ENCODE data around the gene GZF1. TPM values are rescaled to one million over a fixed set of nuclear protein-coding genes. Genes with fewer than 3 reads are reported as not detected.

The GZF1 gene
- total RNA-seq, 1 donor from 2014 or later = 16.6 TPM

GRCh38 chr20:23366384-23366783 is 4.4 kb downstream of the GZF1 start:
- FAIRE-seq = no peak

DNA sequence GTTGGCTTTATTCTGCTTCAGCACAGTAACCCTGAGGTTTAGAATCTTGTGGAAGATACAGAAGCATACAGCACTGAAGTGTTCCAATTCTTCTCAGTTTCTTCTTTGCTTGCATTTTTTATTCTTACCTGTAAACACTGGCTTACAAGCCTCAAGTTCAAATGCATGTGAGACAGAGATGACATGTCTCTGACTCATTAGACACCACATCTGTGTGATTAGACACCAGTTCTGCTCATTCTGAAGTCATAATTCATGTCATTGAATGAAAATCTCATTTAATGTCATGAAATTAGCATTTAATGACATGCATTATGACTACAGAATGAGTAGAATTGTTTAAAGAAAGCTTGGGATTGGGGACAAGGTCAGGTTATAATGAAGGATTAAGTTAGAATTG is 5.8 kb downstream of the GZF1 start:
- Histone ChIP-seq H3K36me3 (ENCODE audit: control insufficient read depth, insufficient read depth, low read length) (peaks cover 21% of the 10 kb centered on the region), H3K4me3 (ENCODE audit: low read depth, low read length) (no peak overlapping the region), H3K27me3 (ENCODE audit: control insufficient read depth, insufficient read depth, low read length) (no peaks in the 10 kb centered on the region)
- FAIRE-seq (no peak), DNase-seq (ENCODE audit: low read depth) (peak; percentile 91)
- TF ChIP-seq, protein P1, sequence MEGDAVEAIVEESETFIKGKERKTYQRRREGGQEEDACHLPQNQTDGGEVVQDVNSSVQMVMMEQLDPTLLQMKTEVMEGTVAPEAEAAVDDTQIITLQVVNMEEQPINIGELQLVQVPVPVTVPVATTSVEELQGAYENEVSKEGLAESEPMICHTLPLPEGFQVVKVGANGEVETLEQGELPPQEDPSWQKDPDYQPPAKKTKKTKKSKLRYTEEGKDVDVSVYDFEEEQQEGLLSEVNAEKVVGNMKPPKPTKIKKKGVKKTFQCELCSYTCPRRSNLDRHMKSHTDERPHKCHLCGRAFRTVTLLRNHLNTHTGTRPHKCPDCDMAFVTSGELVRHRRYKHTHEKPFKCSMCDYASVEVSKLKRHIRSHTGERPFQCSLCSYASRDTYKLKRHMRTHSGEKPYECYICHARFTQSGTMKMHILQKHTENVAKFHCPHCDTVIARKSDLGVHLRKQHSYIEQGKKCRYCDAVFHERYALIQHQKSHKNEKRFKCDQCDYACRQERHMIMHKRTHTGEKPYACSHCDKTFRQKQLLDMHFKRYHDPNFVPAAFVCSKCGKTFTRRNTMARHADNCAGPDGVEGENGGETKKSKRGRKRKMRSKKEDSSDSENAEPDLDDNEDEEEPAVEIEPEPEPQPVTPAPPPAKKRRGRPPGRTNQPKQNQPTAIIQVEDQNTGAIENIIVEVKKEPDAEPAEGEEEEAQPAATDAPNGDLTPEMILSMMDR (IDR thresholded peaks at IDR 0.05; ENCODE audit: insufficient read depth, low read length, severe bottlenecking) = no peak

More at GRCh38 chr20:23366384-23366783, 4.4 kb downstream of the GZF1 start:
- peaks cover 17% of the 10 kb centered on the region for H3K36me3 ChIP-seq (ENCODE audit: control insufficient read depth, insufficient read depth, low read length)
- DNase-seq (ENCODE audit: low read depth) = peak; percentile 76
- no peaks in the 10 kb centered on the region for H3K27me3 ChIP-seq (ENCODE audit: control insufficient read depth, insufficient read depth, low read length)
- TF ChIP-seq, protein P1 (IDR thresholded peaks at IDR 0.05; ENCODE audit: insufficient read depth, low read length, severe bottlenecking) = no peak
- H3K4me3 ChIP-seq (ENCODE audit: low read depth, low read length) = no peak overlapping the region

- no peak for DNase-seq (ENCODE audit: low read depth)
- TF ChIP-seq, protein P1 (IDR thresholded peaks at IDR 0.05; ENCODE audit: insufficient read depth, low read length, severe bottlenecking) = no peak
- H3K36me3 ChIP-seq (ENCODE audit: control insufficient read depth, insufficient read depth, low read length) = peaks cover 21% of the 10 kb centered on the region
- no peak for FAIRE-seq
- no peak overlapping the region for H3K4me3 ChIP-seq (ENCODE audit: low read depth, low read length)
- no peaks in the 10 kb centered on the region for H3K27me3 ChIP-seq (ENCODE audit: control insufficient read depth, insufficient read depth, low read length)
Observed at GRCh38 chr20:23368316-23369071, 6.5 kb downstream of the GZF1 start.

- Histone ChIP-seq H3K27me3 (ENCODE audit: control insufficient read depth, insufficient read depth, low read length) (no peaks in the 10 kb centered on the region), H3K36me3 (ENCODE audit: control insufficient read depth, insufficient read depth, low read length) (peaks cover 25% of the 10 kb centered on the region), H3K4me3 (ENCODE audit: low read depth, low read length) (no peak overlapping the region)
- no peak for FAIRE-seq
- TF ChIP-seq, protein P1 (IDR thresholded peaks at IDR 0.05; ENCODE audit: insufficient read depth, low read length, severe bottlenecking) = no peak
- DNase-seq (ENCODE audit: low read depth) = no peak
Observed at GRCh38 chr20:23369072-23369823, 7.3 kb downstream of the GZF1 start.

GRCh38 chr20:23370274-23370673 is 8.3 kb downstream of the GZF1 start:
- FAIRE-seq (no peak), DNase-seq (ENCODE audit: low read depth) (no peak)
- TF ChIP-seq, protein P1 (IDR thresholded peaks at IDR 0.05; ENCODE audit: insufficient read depth, low read length, severe bottlenecking) = no peak
- H3K27me3 ChIP-seq (ENCODE audit: control insufficient read depth, insufficient read depth, low read length) = no peaks in the 10 kb centered on the region
- peaks cover 24% of the 10 kb centered on the region for H3K36me3 ChIP-seq (ENCODE audit: control insufficient read depth, insufficient read depth, low read length)
- H3K4me3 ChIP-seq (ENCODE audit: low read depth, low read length) = no peak overlapping the region
